Measurements from ENCODE around the gene MAP1LC3B2. TPM values are rescaled to one million over a fixed set of nuclear protein-coding genes. Genes with fewer than 3 reads are reported as not detected.

MAP1LC3B2 gene
- total RNA-seq, 6 donors from 2014 or later, result 1.5 to 5.7 (median 2.5) TPM; not detected in 2

- peak in 1 of 2 donors; percentile 50 for DNase-seq
- H3K4me1 ChIP-seq, result no peaks in the 10 kb centered on the region
- WGBS, 2 donors, result 42 to 51% methylated on average over 15 of the region's 15 CpGs
- peak in 1 of 2 donors; percentile 92 for ATAC-seq (ENCODE audit: low FRiP score in 2 of 2)
- H3K27ac ChIP-seq, result no peak overlapping the region
- H3K36me3 ChIP-seq, result no peaks in the 10 kb centered on the region
- peak overlapping the region in 1 of 4 donors; percentile 2 for H3K4me3 ChIP-seq
- H3K27me3 ChIP-seq, result no peaks in the 10 kb centered on the region
- no peak for TF ChIP-seq EP300 (IDR thresholded peaks at IDR 0.05)
- TF ChIP-seq POLR2A (IDR thresholded peaks at IDR 0.05), result no peak
- TF ChIP-seq POLR2AphosphoS5 (IDR thresholded peaks at IDR 0.05), result no peak
- TF ChIP-seq CTCF (IDR thresholded peaks at IDR 0.05), result no peak
- H3K9me3 ChIP-seq, result no peaks in the 10 kb centered on the region
These were observed 33.7 kb upstream of the MAP1LC3B2 start for GRCh38 chr12:116525418-116526001.

DNA sequence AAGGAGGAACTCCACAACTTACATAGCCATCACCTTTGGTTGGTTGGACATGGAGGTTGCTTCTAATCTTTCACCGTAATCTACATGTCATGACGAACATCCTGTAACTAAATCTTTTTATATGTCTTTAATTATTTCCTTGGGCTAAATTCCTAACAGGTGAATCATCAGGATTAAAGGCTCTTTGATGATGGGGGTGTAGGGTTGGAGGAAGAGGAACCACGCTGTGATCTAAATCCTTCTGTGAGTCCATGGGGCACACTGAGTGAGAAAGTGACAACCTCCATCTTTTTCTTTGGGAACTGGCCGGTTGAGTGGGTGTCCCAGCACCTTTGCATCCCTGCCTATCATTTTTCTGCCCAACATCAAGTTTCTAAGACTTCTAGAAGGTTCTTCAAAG, 31.1 kb upstream of the MAP1LC3B2 start:
- DNase-seq, result no peak
- no peak overlapping the region for H3K4me3 ChIP-seq
- ATAC-seq (ENCODE audit: low FRiP score in 2 of 2), result no peak
- H3K36me3 ChIP-seq, result no peaks in the 10 kb centered on the region
- TF ChIP-seq EP300 (IDR thresholded peaks at IDR 0.05) (no peak), POLR2AphosphoS5 (IDR thresholded peaks at IDR 0.05) (no peak), CTCF (IDR thresholded peaks at IDR 0.05) (no peak), POLR2A (IDR thresholded peaks at IDR 0.05) (no peak)
- peaks cover 4 to 6% (median 4%) of the 10 kb centered on the region in 4 donors for H3K4me1 ChIP-seq
- no peak overlapping the region for H3K27ac ChIP-seq
- WGBS, 2 donors, result 80 to 81% methylated on average over 4 of the region's 4 CpGs
- no peaks in the 10 kb centered on the region for H3K27me3 ChIP-seq
- no peaks in the 10 kb centered on the region for H3K9me3 ChIP-seq

DNA sequence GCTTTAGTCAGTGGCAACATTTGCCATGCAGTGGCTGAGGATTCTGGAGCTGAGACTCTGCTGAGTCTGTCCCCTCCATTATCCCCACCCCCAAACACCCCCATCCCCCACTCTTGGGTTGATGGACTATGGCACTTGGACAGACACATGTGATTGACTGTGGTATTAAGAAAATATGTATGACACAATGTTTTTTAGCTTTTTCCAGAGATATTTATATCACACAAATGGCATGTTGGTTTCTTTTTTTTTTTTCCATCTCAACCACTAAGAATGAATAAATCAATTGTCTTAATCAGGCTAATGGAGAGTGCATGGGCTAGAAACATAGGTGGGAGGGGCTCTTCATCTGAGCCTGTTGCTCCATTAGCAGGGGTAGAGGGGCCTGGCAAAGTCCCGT, 30.7 kb upstream of the MAP1LC3B2 start:
- DNase-seq (no peak), ATAC-seq (ENCODE audit: low FRiP score in 2 of 2) (no peak)
- H3K27me3 ChIP-seq, result no peaks in the 10 kb centered on the region
- H3K27ac ChIP-seq, result no peak overlapping the region
- no peak overlapping the region for H3K4me3 ChIP-seq
- H3K36me3 ChIP-seq, result no peaks in the 10 kb centered on the region
- no peak for TF ChIP-seq EP300 (IDR thresholded peaks at IDR 0.05)
- H3K9me3 ChIP-seq, result no peaks in the 10 kb centered on the region
- peaks cover 8 to 10% (median 9%) of the 10 kb centered on the region in 4 donors for H3K4me1 ChIP-seq
- 72 to 94% methylated on average over 1 of the region's 1 CpG for WGBS, 2 donors

DNA sequence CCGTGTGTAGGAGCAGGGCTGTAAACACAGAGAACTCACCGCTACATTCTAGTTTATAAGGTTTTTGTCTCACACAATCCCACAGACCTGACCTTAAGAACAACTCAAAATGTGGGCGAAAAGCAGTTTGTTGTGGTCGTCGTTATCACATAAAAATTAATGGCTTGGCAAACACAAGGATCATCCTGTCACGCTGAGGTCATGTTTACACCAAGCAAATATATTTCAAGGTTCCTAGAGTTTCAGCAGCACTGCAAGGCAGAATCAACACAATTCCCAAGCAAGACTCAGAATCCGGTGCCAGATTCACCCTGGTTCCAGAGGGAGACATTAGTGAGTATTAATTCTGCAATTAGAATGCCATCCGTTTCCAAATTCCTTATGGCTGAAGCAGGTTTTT, 30.1 kb upstream of the MAP1LC3B2 start:
- Histone ChIP-seq H3K9me3 (no peaks in the 10 kb centered on the region), H3K27me3 (no peaks in the 10 kb centered on the region), H3K4me3 (no peak overlapping the region), H3K36me3 (no peaks in the 10 kb centered on the region), H3K4me1 (peaks cover 11 to 16% (median 14%) of the 10 kb centered on the region in 4 donors), H3K27ac (no peak overlapping the region)
- WGBS, 2 donors, result 59 to 69% methylated on average over 8 of the region's 8 CpGs
- DNase-seq (no peak), ATAC-seq (ENCODE audit: low FRiP score in 2 of 2) (peak in 1 of 2 donors; percentile 18)
- TF ChIP-seq CTCF (IDR thresholded peaks at IDR 0.05) (no peak), POLR2A (IDR thresholded peaks at IDR 0.05) (no peak), EP300 (IDR thresholded peaks at IDR 0.05) (no peak), POLR2AphosphoS5 (IDR thresholded peaks at IDR 0.05) (no peak)

DNA sequence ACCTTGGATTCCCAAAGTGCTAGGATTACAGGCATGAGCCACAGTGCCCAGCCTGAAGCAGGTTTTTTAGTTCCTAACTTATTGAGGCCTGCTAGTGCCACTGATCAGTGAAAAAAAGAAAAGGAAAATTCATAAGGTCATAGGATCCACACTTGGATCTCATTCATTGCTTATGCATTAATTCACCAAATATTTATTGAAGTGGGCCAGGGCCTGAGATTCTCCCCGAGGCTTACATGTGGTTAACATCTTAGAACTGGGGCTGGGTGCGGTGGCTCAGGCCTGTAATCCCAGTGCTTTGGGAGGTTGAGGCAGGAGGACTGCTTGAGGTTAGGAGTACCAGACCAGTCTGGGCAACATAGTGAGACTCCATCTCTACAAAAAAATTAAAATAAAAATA, 29.5 kb upstream of the MAP1LC3B2 start:
- peaks cover 11 to 22% (median 17%) of the 10 kb centered on the region in 4 donors for H3K4me1 ChIP-seq
- no peaks in the 10 kb centered on the region for H3K9me3 ChIP-seq
- H3K4me3 ChIP-seq, result no peak overlapping the region
- DNase-seq (no peak), ATAC-seq (ENCODE audit: low FRiP score in 2 of 2) (no peak)
- no peaks in the 10 kb centered on the region for H3K27me3 ChIP-seq
- no peak overlapping the region for H3K27ac ChIP-seq
- no peaks in the 10 kb centered on the region for H3K36me3 ChIP-seq
- no peak for TF ChIP-seq CTCF (IDR thresholded peaks at IDR 0.05)
- no peak for TF ChIP-seq POLR2AphosphoS5 (IDR thresholded peaks at IDR 0.05)
- no peak for TF ChIP-seq EP300 (IDR thresholded peaks at IDR 0.05)
- WGBS, 2 donors, result 85 to 92% methylated on average over 2 of the region's 2 CpGs

All from upper lobe of left lung (tissue), 6 donors.